WERI-Rb-1 (cell line): Measurements from ENCODE around the gene SH3RF3.

Experiments
- DNase-seq: peaks from one replicate; pipeline ENCODE4 v3.0.0-alpha.2; 2020
- H3K27ac ChIP-seq: fragments of 250-450 bp; sonication (Bioruptor Pico); 2 replicates; pipeline ENCODE4 v1.5.1; 2020; ENCODE audit warnings: mild to moderate bottlenecking, moderate library complexity
- H3K27me3 ChIP-seq: fragments of 250-450 bp; sonication (Bioruptor Pico); 2 replicates; pipeline ENCODE4 v1.5.1; 2021; ENCODE audit warnings: mild to moderate bottlenecking, low read depth, moderate library complexity; ENCODE audit not compliant: insufficient read depth, severe bottlenecking
- H3K36me3 ChIP-seq: fragments of 250-450 bp; sonication (Bioruptor Pico); 2 replicates; pipeline ENCODE4 v1.5.1; 2020; ENCODE audit warnings: mild to moderate bottlenecking, moderate library complexity
- H3K4me3 ChIP-seq: 2 replicates; pipeline ENCODE4 v1.5.1; 2011; ENCODE audit warnings: low read depth, mild to moderate bottlenecking, control low read depth, low read length
- H3K9me3 ChIP-seq: fragments of 250-450 bp; sonication (Bioruptor Pico); 2 replicates; pipeline ENCODE4 v1.5.1; 2021; ENCODE audit warnings: mild to moderate bottlenecking, moderate library complexity; ENCODE audit not compliant: severe bottlenecking
- CTCF ChIP-seq: IDR thresholded peaks from 2 replicates; pipeline ENCODE4 v1.5.1; 2011; ENCODE audit warnings: low read depth, mild to moderate bottlenecking, control low read depth, inconsistent platforms, low read length

Gene SH3RF3

GRCh38 chr2:109231428-109231827 lies 102.4 kb downstream of the SH3RF3 start:
- Histone ChIP-seq H3K27ac (peak overlapping the region; percentile 66), H3K4me3 (no peak overlapping the region), H3K27me3 (no peaks in the 10 kb centered on the region), H3K36me3 (no peaks in the 10 kb centered on the region), H3K9me3 (peaks cover 2% of the 10 kb centered on the region)
- no peak for DNase-seq
- no peak for TF ChIP-seq CTCF

GRCh38 chr2:109231996-109232705 lies 103.1 kb downstream of the SH3RF3 start:
- no peak for TF ChIP-seq CTCF
- Histone ChIP-seq H3K27me3 (no peaks in the 10 kb centered on the region), H3K36me3 (no peaks in the 10 kb centered on the region), H3K4me3 (no peak overlapping the region), H3K27ac (no peak overlapping the region), H3K9me3 (no peaks in the 10 kb centered on the region)
- DNase-seq, result no peak

GRCh38 chr2:109232909-109233308 lies 103.9 kb downstream of the SH3RF3 start:
- no peaks in the 10 kb centered on the region for H3K27me3 ChIP-seq
- no peaks in the 10 kb centered on the region for H3K36me3 ChIP-seq
- TF ChIP-seq CTCF, result no peak
- H3K4me3 ChIP-seq, result no peak overlapping the region
- no peaks in the 10 kb centered on the region for H3K9me3 ChIP-seq
- no peak overlapping the region for H3K27ac ChIP-seq
- DNase-seq, result no peak

GRCh38 chr2:109233643-109234042 lies 104.6 kb downstream of the SH3RF3 start:
- H3K36me3 ChIP-seq, result no peaks in the 10 kb centered on the region
- H3K9me3 ChIP-seq, result no peaks in the 10 kb centered on the region
- no peak for DNase-seq
- H3K27me3 ChIP-seq, result no peaks in the 10 kb centered on the region
- TF ChIP-seq CTCF, result no peak
- no peak overlapping the region for H3K27ac ChIP-seq
- no peak overlapping the region for H3K4me3 ChIP-seq

GRCh38 chr2:109234355-109234754 lies 105.3 kb downstream of the SH3RF3 start:
- Histone ChIP-seq H3K9me3 (no peaks in the 10 kb centered on the region), H3K36me3 (no peaks in the 10 kb centered on the region), H3K27me3 (no peaks in the 10 kb centered on the region), H3K27ac (no peak overlapping the region), H3K4me3 (no peak overlapping the region)
- no peak for DNase-seq
- TF ChIP-seq CTCF, result no peak

- DNase-seq, result peak; percentile 26
- Histone ChIP-seq H3K36me3 (no peaks in the 10 kb centered on the region), H3K27ac (no peak overlapping the region), H3K27me3 (no peaks in the 10 kb centered on the region), H3K4me3 (no peak overlapping the region), H3K9me3 (no peaks in the 10 kb centered on the region)
- peak; percentile 58 for TF ChIP-seq CTCF
Observed at GRCh38 chr2:109236147-109236546, 107.1 kb downstream of the SH3RF3 start.
